ENCODE data around the gene CAPNS1. TPM values are rescaled to one million over a fixed set of nuclear protein-coding genes. Genes with fewer than 3 reads are reported as not detected.
"Not testable (repeated sequence)": the region's sequence is repeated elsewhere in the genome, so short reads cannot be mapped to it uniquely, and the experiment has no call there.

The CAPNS1 gene
- total RNA-seq, 1 experiment from 2014 or later, result 489 TPM

- Mint-ChIP-seq H3K36me3 (ENCODE audit: insufficient read depth, unreplicated experiment) (no peaks in the 10 kb centered on the region), H3K27me3 (ENCODE audit: insufficient read depth, unreplicated experiment) (no peaks in the 10 kb centered on the region), H3K27ac (ENCODE audit: unreplicated experiment) (no peak overlapping the region), H3K9me3 (ENCODE audit: unreplicated experiment) (no peaks in the 10 kb centered on the region), H3K4me1 (ENCODE audit: low read depth, unreplicated experiment) (peaks cover 7% of the 10 kb centered on the region), H3K4me3 (ENCODE audit: unreplicated experiment) (no peak overlapping the region)
- H3K36me3 ChIP-seq (ENCODE audit: control insufficient read depth, insufficient read depth, low read length), result no peaks in the 10 kb centered on the region
- no peaks in the 10 kb centered on the region for H3K27me3 ChIP-seq (replicated peaks; ENCODE audit: control insufficient read depth, insufficient read depth, low read length)
- H3K9me3 ChIP-seq, result no peaks in the 10 kb centered on the region
- POLR2A ChIA-PET, result no interaction called here
- H3K4me3 ChIP-seq (ENCODE audit: low read depth, low read length), result no peak overlapping the region
- BruUV-seq (replicated peaks), result no TSS peak
- peaks cover 4% of the 10 kb centered on the region; the same call in 1 of the 2 replicates for H3K4me1 ChIP-seq
- intact Hi-C loops (cut with micrococcal nuclease; ENCODE audit: unreplicated experiment), result no loop called here
- DNase-seq, result no peak
- TF ChIP-seq CTCF (IDR thresholded peaks at IDR 0.05; ENCODE audit: insufficient read depth in 1 of 2, low read depth in 1 of 2, low read length in 1 of 2, severe bottlenecking in 1 of 2, unreplicated experiment in 1 of 2), result no peak
- CTCF ChIA-PET, result interaction anchor here (0.6 to 5.3 kb wide), 3 partner anchors 18 to 324 kb away, joined by 3 to 24 read pairs (median 3); no protein-coding TSS in a partner anchor
Observed at GRCh38 chr19:36169084-36169760, 29.4 kb downstream of the CAPNS1 start.

GRCh38 chr19:36172852-36173251 is 33.0 kb downstream of the CAPNS1 start:
- POLR2A ChIA-PET, result no interaction called here
- Mint-ChIP-seq H3K4me1 (ENCODE audit: low read depth, unreplicated experiment) (peaks cover 7% of the 10 kb centered on the region), H3K4me3 (ENCODE audit: unreplicated experiment) (no peak overlapping the region), H3K36me3 (ENCODE audit: insufficient read depth, unreplicated experiment) (no peaks in the 10 kb centered on the region), H3K9me3 (ENCODE audit: unreplicated experiment) (no peaks in the 10 kb centered on the region), H3K27me3 (ENCODE audit: insufficient read depth, unreplicated experiment) (no peaks in the 10 kb centered on the region), H3K27ac (ENCODE audit: unreplicated experiment) (no peak overlapping the region)
- no peak overlapping the region for H3K4me3 ChIP-seq (ENCODE audit: low read depth, low read length)
- H3K36me3 ChIP-seq (ENCODE audit: control insufficient read depth, insufficient read depth, low read length), result no peaks in the 10 kb centered on the region
- BruUV-seq (replicated peaks), result no TSS peak
- no peak for DNase-seq
- TF ChIP-seq CTCF (IDR thresholded peaks at IDR 0.05; ENCODE audit: insufficient read depth in 1 of 2, low read depth in 1 of 2, low read length in 1 of 2, severe bottlenecking in 1 of 2, unreplicated experiment in 1 of 2), result no peak
- H3K4me1 ChIP-seq, result peaks cover 4% of the 10 kb centered on the region; the same call in 1 of the 2 replicates
- H3K9me3 ChIP-seq, result 0 out of 2 replicates have a peak, but pooled peaks cover 4% of the 10 kb centered on the region
- H3K27me3 ChIP-seq (replicated peaks; ENCODE audit: control insufficient read depth, insufficient read depth, low read length), result no peaks in the 10 kb centered on the region
- intact Hi-C loops (cut with micrococcal nuclease; ENCODE audit: unreplicated experiment), result no loop called here
- CTCF ChIA-PET, result interaction anchor here (0.7 to 5.3 kb wide), 2 partner anchors 9 to 45 kb away, joined by 3 to 24 read pairs; no protein-coding TSS in a partner anchor

GRCh38 chr19:36173846-36174245 is 34.0 kb downstream of the CAPNS1 start:
- H3K27ac Mint-ChIP-seq (ENCODE audit: unreplicated experiment); H3K9me3 Mint-ChIP-seq (ENCODE audit: unreplicated experiment); H3K4me3 Mint-ChIP-seq (ENCODE audit: unreplicated experiment); H3K4me3 ChIP-seq (ENCODE audit: low read depth, low read length); H3K36me3 Mint-ChIP-seq (ENCODE audit: insufficient read depth, unreplicated experiment); H3K36me3 ChIP-seq (ENCODE audit: control insufficient read depth, insufficient read depth, low read length); H3K4me1 Mint-ChIP-seq (ENCODE audit: low read depth, unreplicated experiment); H3K4me1 ChIP-seq; H3K9me3 ChIP-seq; intact Hi-C loops (cut with micrococcal nuclease; ENCODE audit: unreplicated experiment); H3K27me3 Mint-ChIP-seq (ENCODE audit: insufficient read depth, unreplicated experiment); BruUV-seq (replicated peaks); POLR2A ChIA-PET; DNase-seq; H3K27me3 ChIP-seq (replicated peaks; ENCODE audit: control insufficient read depth, insufficient read depth, low read length): not testable (repeated sequence)
- CTCF ChIA-PET, result interaction anchor here (0.6 to 5.3 kb wide), 2 partner anchors 46 to 188 kb away, joined by 3 to 24 read pairs; no protein-coding TSS in a partner anchor

- BruUV-seq (replicated peaks); H3K4me1 ChIP-seq; CTCF ChIA-PET; H3K36me3 ChIP-seq (ENCODE audit: control insufficient read depth, insufficient read depth, low read length); H3K4me3 Mint-ChIP-seq (ENCODE audit: unreplicated experiment); H3K36me3 Mint-ChIP-seq (ENCODE audit: insufficient read depth, unreplicated experiment); POLR2A ChIA-PET; DNase-seq; intact Hi-C loops (cut with micrococcal nuclease; ENCODE audit: unreplicated experiment); H3K27me3 Mint-ChIP-seq (ENCODE audit: insufficient read depth, unreplicated experiment); H3K27me3 ChIP-seq (replicated peaks; ENCODE audit: control insufficient read depth, insufficient read depth, low read length); H3K4me3 ChIP-seq (ENCODE audit: low read depth, low read length); H3K9me3 ChIP-seq; H3K27ac Mint-ChIP-seq (ENCODE audit: unreplicated experiment); H3K4me1 Mint-ChIP-seq (ENCODE audit: low read depth, unreplicated experiment): not testable (repeated sequence)
- peaks cover 10% of the 10 kb centered on the region for H3K9me3 Mint-ChIP-seq (ENCODE audit: unreplicated experiment)
Observed at GRCh38 chr19:36179077-36179476, 39.2 kb downstream of the CAPNS1 start.
